Left ventricle myocardium inferior (tissue), 1 donor: ENCODE measurements around the gene ALDH2. TPM values are rescaled to one million over a fixed set of nuclear protein-coding genes. Genes with fewer than 3 reads are reported as not detected.

Experiments
- DNase-seq: peaks from one replicate; pipeline ENCODE4 v3.0.0-alpha.2; 2020
- H3K27ac ChIP-seq: fragments of 200-600 bp; replicated peaks from 2 replicates; pipeline ENCODE4 v1.8.0; 2021
- H3K27me3 ChIP-seq: fragments of 200-600 bp; 2 replicates; pipeline ENCODE4 v1.8.0; 2021; ENCODE audit warnings: low read depth
- H3K36me3 ChIP-seq: fragments of 200-600 bp; 2 replicates; pipeline ENCODE4 v1.8.0; 2021
- H3K4me1 ChIP-seq: fragments of 200-600 bp; 2 replicates; pipeline ENCODE4 v1.8.0; 2021
- H3K4me3 ChIP-seq: fragments of 200-600 bp; 2 replicates; pipeline ENCODE4 v1.8.0; 2021; ENCODE audit warnings: mild to moderate bottlenecking, moderate library complexity
- H3K9me3 ChIP-seq: fragments of 200-600 bp; replicated peaks from 2 replicates; pipeline ENCODE4 v1.8.0; 2021
- CTCF ChIP-seq: fragments of 200-600 bp; IDR thresholded peaks from 2 replicates; pipeline ENCODE4 v1.8.0; 2021; ENCODE audit warnings: antibody characterized with exemption, mild to moderate bottlenecking, borderline replicate concordance
- intact Hi-C: fragments of 100-400 bp; cut with micrococcal nuclease; formaldehyde crosslinking; loops from one replicate; pipeline ENCODE4 v1.11.0; 2022
- total RNA-seq: library from RNA; stranded (reverse); fragmentation: NEBNext Ultra II Directional; extraction: Animal tissue kit (Norgen Biotek cat#: 25700); gene quantifications from one replicate; pipeline ENCODE4 v1.2.1, GENCODE V29; 2021
- donor health status: DM: no; HTN: yes; CAD: no; lungs with severe emphysema.

The ALDH2 gene
- total RNA-seq, 1 donor from 2014 or later, result 381 TPM

- no peak for DNase-seq
- Histone ChIP-seq H3K36me3 (no peaks in the 10 kb centered on the region), H3K9me3 (no peaks in the 10 kb centered on the region), H3K27me3 (no peaks in the 10 kb centered on the region), H3K4me1 (peaks cover 56% of the 10 kb centered on the region), H3K27ac (peak overlapping the region; percentile 90), H3K4me3 (peak overlapping the region; percentile 99)
- no peak for TF ChIP-seq CTCF
- intact Hi-C loops, result no loop called here
These were observed 1.6 kb downstream of the ALDH2 start for GRCh38 chr12:111768159-111768895.

GRCh38 chr12:111769599-111769998 lies 2.9 kb downstream of the ALDH2 start:
- intact Hi-C loops, result no loop called here
- no peaks in the 10 kb centered on the region for H3K36me3 ChIP-seq
- H3K4me3 ChIP-seq, result no peak overlapping the region
- DNase-seq, result no peak
- no peak overlapping the region for H3K27ac ChIP-seq
- TF ChIP-seq CTCF, result no peak
- H3K27me3 ChIP-seq, result no peaks in the 10 kb centered on the region
- no peaks in the 10 kb centered on the region for H3K9me3 ChIP-seq
- H3K4me1 ChIP-seq, result peaks cover 69% of the 10 kb centered on the region

GRCh38 chr12:111773801-111774551 lies 7.2 kb downstream of the ALDH2 start:
- peak overlapping the region; percentile 40 for H3K4me3 ChIP-seq
- no peak for TF ChIP-seq CTCF
- no peaks in the 10 kb centered on the region for H3K27me3 ChIP-seq
- no peaks in the 10 kb centered on the region for H3K9me3 ChIP-seq
- peak; percentile 72 for DNase-seq
- H3K4me1 ChIP-seq, result peaks cover 65% of the 10 kb centered on the region
- no peaks in the 10 kb centered on the region for H3K36me3 ChIP-seq
- intact Hi-C loops, result no loop called here
- peak overlapping the region; percentile 95 for H3K27ac ChIP-seq

- Histone ChIP-seq H3K4me3 (peak overlapping the region; percentile 53), H3K9me3 (no peaks in the 10 kb centered on the region), H3K36me3 (peaks cover 12% of the 10 kb centered on the region), H3K27ac (peak overlapping the region; percentile 95), H3K27me3 (no peaks in the 10 kb centered on the region), H3K4me1 (peaks cover 55% of the 10 kb centered on the region)
- intact Hi-C loops, result no loop called here
- TF ChIP-seq CTCF, result no peak
- peak; percentile 88 for DNase-seq
These were observed 8.8 kb downstream of the ALDH2 start for GRCh38 chr12:111775205-111776193.

GRCh38 chr12:111776836-111777344 lies 10.2 kb downstream of the ALDH2 start:
- H3K27ac ChIP-seq, result peak overlapping the region; percentile 95
- intact Hi-C loops, result no loop called here
- H3K4me3 ChIP-seq, result no peak overlapping the region
- H3K9me3 ChIP-seq, result peaks cover 9% of the 10 kb centered on the region
- TF ChIP-seq CTCF, result no peak
- peaks cover 26% of the 10 kb centered on the region for H3K36me3 ChIP-seq
- H3K27me3 ChIP-seq, result no peaks in the 10 kb centered on the region
- peaks cover 55% of the 10 kb centered on the region for H3K4me1 ChIP-seq
- no peak for DNase-seq
